Fibroblast of lung (primary cell): ENCODE data around the gene TRMT2B. TPM values are rescaled to one million over a fixed set of nuclear protein-coding genes. Genes with fewer than 3 reads are reported as not detected.

ENCODE experiments used
- DNase-seq, 2 donors: peaks; one replicate each; pipeline versions ENCODE4 v3.0.0 to v3.0.0-alpha.2; 2010; ENCODE audit warnings: low read depth in 2 of 2
- H2AFZ ChIP-seq: 2 replicates; pipeline ENCODE4 v1.5.1; 2012; ENCODE audit warnings: low read length, control low read depth, inconsistent platforms
- H3K27ac ChIP-seq: 2 replicates; pipeline ENCODE4 v1.5.1; 2011; ENCODE audit warnings: low read length, control low read depth; ENCODE audit not compliant: insufficient read depth
- H3K27me3 ChIP-seq: 2 replicates; pipeline ENCODE4 v1.5.1; 2011; ENCODE audit warnings: mild to moderate bottlenecking, low read length; ENCODE audit not compliant: control insufficient read depth, insufficient read depth
- H3K36me3 ChIP-seq: 2 replicates; pipeline ENCODE4 v1.5.1; 2011; ENCODE audit warnings: low read length; ENCODE audit not compliant: control insufficient read depth, insufficient read depth
- H3K4me1 ChIP-seq: 2 replicates; pipeline ENCODE4 v1.5.1; 2011; ENCODE audit warnings: low read length; ENCODE audit not compliant: control insufficient read depth, insufficient read depth; ENCODE audit errors: extremely low read depth
- H3K4me2 ChIP-seq: 2 replicates; pipeline ENCODE4 v1.5.1; 2011; ENCODE audit warnings: low read length, control low read depth; ENCODE audit not compliant: insufficient read depth; ENCODE audit errors: extremely low read depth
- H3K4me3 ChIP-seq, 4 experiments: fragments of 200-600 bp in 1 of 4; sonication (generic) in 1 of 4; replicated peaks in 1 of 4; 2 replicates each; pipeline ENCODE4 v1.5.1; 2011 to 2016; ENCODE audit warnings: low read length in 4 of 4, low read depth in 3 of 4, mild to moderate bottlenecking in 3 of 4, control low read depth in 2 of 4, inconsistent platforms in 1 of 4, mixed read lengths in 1 of 4; ENCODE audit not compliant: insufficient read depth in 1 of 4; ENCODE audit errors: control extremely low read depth in 1 of 4
- H3K79me2 ChIP-seq: 2 replicates; pipeline ENCODE4 v1.5.1; 2012; ENCODE audit warnings: mild to moderate bottlenecking, low read length, inconsistent platforms; ENCODE audit not compliant: control insufficient read depth, insufficient read depth
- H3K9ac ChIP-seq: 2 replicates; pipeline ENCODE4 v1.5.1; 2011; ENCODE audit warnings: mild to moderate bottlenecking, low read length, control low read depth; ENCODE audit not compliant: insufficient read depth
- H3K9me3 ChIP-seq: 2 replicates; pipeline ENCODE4 v1.5.1; 2012; ENCODE audit warnings: low read depth, low read length; ENCODE audit not compliant: control insufficient read depth, insufficient read depth
- H4K20me1 ChIP-seq: 2 replicates; pipeline ENCODE4 v1.5.1; 2011; ENCODE audit warnings: low read length; ENCODE audit not compliant: control insufficient read depth, insufficient read depth; ENCODE audit errors: extremely low read depth
- EZH2 ChIP-seq: IDR thresholded peaks from 2 replicates; pipeline ENCODE4 v1.5.1; 2012; ENCODE audit warnings: low read length, control low read depth, mild to moderate bottlenecking; ENCODE audit errors: missing control alignments
- polyA plus RNA-seq, 2 donors: library from polyadenylated mRNA; depleted of rRNA in 1 of 2; stranded (reverse) in 1 of 2; unstranded in 1 of 2; fragments of >200 nt; gene quantifications; 2 replicates each; pipeline ENCODE4 v1.2.1, GENCODE V29; 2011 to 2012; ENCODE audit warnings: missing spikeins in 1 of 2
- total RNA-seq: library from RNA; depleted of rRNA; stranded (reverse); fragments of >200 nt; gene quantifications from 2 replicates; pipeline ENCODE4 v1.2.1, GENCODE V29; 2014
- TF ChIP-seq, protein P1 (sequence below), 2 donors: IDR thresholded peaks in 1 of 2; conservative IDR thresholded peaks in 1 of 2; 1 replicate in 1 of 2; 2 replicates in 1 of 2; pipeline ENCODE4 v1.5.1; 2011 to 2012; ENCODE audit warnings: low read length in 2 of 2, control low read depth in 1 of 2, inconsistent platforms in 1 of 2, low read depth in 1 of 2, mild to moderate bottlenecking in 1 of 2

Gene TRMT2B
- total and polyA plus RNA-seq, 2 donors (not counting 1 experiment from before 2014, with no cell fraction given) = 6.9 to 14.2 TPM

DNA sequence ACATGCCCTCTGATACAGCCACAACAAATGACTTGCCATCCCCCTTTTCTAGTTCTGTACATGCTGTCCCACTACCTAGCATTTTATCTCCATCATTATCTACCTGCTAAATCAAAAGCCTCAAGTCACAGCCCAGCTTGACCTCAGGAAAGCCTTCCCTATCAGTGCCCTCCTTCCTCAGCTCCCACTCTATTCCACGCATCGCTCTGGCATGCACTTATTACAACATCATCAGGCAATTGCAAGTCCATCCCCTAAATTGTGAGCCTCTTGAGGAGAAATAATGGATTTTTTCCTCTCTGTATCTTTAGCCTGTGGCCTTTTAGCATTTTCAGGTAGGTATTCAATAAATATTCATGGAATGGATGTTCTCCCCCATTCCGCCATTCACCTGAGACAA is 76.7 kb downstream of the TRMT2B start:
- Histone ChIP-seq H3K79me2 (no peaks in the 10 kb centered on the region), H3K27me3 (no peaks in the 10 kb centered on the region), H3K4me3 (no peak overlapping the region), H3K36me3 (no peaks in the 10 kb centered on the region), H3K9me3 (no peaks in the 10 kb centered on the region), H4K20me1 (no peaks in the 10 kb centered on the region), H3K4me2 (no peak overlapping the region), H3K4me1 (no peaks in the 10 kb centered on the region), H3K27ac (no peak overlapping the region), H2AFZ (no peak overlapping the region), H3K9ac (no peak overlapping the region)
- peak; percentile 25 to 33 for DNase-seq
- TF ChIP-seq, protein P1, sequence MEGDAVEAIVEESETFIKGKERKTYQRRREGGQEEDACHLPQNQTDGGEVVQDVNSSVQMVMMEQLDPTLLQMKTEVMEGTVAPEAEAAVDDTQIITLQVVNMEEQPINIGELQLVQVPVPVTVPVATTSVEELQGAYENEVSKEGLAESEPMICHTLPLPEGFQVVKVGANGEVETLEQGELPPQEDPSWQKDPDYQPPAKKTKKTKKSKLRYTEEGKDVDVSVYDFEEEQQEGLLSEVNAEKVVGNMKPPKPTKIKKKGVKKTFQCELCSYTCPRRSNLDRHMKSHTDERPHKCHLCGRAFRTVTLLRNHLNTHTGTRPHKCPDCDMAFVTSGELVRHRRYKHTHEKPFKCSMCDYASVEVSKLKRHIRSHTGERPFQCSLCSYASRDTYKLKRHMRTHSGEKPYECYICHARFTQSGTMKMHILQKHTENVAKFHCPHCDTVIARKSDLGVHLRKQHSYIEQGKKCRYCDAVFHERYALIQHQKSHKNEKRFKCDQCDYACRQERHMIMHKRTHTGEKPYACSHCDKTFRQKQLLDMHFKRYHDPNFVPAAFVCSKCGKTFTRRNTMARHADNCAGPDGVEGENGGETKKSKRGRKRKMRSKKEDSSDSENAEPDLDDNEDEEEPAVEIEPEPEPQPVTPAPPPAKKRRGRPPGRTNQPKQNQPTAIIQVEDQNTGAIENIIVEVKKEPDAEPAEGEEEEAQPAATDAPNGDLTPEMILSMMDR (conservative IDR thresholded peaks at IDR 0.05 in 1 of 2, IDR thresholded peaks at IDR 0.05 in 1 of 2; ENCODE audit: low read depth in 1 of 2, low read length in 2 of 2) = no peak
- TF ChIP-seq EZH2 = no peak

DNA sequence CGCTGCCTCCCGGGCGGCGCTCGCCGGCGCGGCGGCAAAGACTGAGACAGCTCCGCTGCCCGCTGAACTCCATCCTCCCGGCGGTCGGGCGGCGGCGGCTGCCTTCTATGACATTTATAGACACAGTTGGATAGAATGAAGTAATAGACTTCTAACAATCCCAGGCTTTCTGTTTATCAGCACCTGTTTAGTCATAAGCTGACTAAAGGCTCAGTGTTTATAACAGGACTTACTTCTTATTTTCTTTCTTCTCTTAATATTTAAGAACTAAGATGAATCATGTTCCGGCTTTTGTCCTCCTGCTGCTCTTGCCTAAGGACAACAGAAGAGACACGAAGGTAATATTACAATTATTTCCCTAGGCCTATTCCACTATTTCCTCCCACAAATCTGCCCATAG is 78.5 kb downstream of the TRMT2B start:
- DNase-seq = peak; percentile 27 to 66
- H3K4me2 ChIP-seq = no peak overlapping the region
- no peaks in the 10 kb centered on the region for H3K27me3 ChIP-seq
- no peak for TF ChIP-seq EZH2
- TF ChIP-seq, protein P1 (conservative IDR thresholded peaks at IDR 0.05 in 1 of 2, IDR thresholded peaks at IDR 0.05 in 1 of 2; ENCODE audit: low read depth in 1 of 2, low read length in 2 of 2) = no peak
- no peak overlapping the region for H3K4me3 ChIP-seq
- no peak overlapping the region for H3K27ac ChIP-seq
- no peak overlapping the region for H3K9ac ChIP-seq
- H3K36me3 ChIP-seq = no peaks in the 10 kb centered on the region
- H3K9me3 ChIP-seq = no peaks in the 10 kb centered on the region
- H4K20me1 ChIP-seq = no peaks in the 10 kb centered on the region
- H3K79me2 ChIP-seq = no peaks in the 10 kb centered on the region
- H2AFZ ChIP-seq = no peak overlapping the region
- H3K4me1 ChIP-seq = no peaks in the 10 kb centered on the region

DNA sequence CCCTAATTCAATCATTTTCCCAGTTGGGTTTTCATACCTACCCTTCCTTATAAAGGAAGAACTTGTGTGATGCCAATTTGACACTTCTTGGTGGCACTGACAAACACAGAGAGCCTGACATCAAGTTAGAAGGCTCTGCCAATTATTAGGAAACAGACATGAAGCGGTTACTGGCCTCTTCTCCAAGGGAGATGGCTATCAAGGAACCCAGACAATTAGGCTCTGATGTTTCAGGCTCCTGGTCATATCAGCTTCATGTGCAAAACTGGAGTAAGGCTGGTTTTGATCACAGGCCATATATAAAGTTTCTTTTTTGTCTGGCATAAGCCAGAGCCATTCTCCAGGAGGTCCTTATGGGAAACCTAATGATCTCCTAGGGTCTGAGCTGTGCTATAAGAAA is 82.0 kb downstream of the TRMT2B start:
- Histone ChIP-seq H3K79me2 (no peaks in the 10 kb centered on the region), H3K27me3 (no peaks in the 10 kb centered on the region), H3K4me1 (no peaks in the 10 kb centered on the region), H3K36me3 (no peaks in the 10 kb centered on the region), H2AFZ (no peak overlapping the region), H3K4me2 (no peak overlapping the region), H3K9ac (no peak overlapping the region), H3K9me3 (no peaks in the 10 kb centered on the region), H4K20me1 (no peaks in the 10 kb centered on the region), H3K27ac (no peak overlapping the region), H3K4me3 (no peak overlapping the region)
- no peak for DNase-seq
- TF ChIP-seq, protein P1 (conservative IDR thresholded peaks at IDR 0.05 in 1 of 2, IDR thresholded peaks at IDR 0.05 in 1 of 2; ENCODE audit: low read depth in 1 of 2, low read length in 2 of 2) = no peak
- no peak for TF ChIP-seq EZH2
